ENCODE data around the gene MYO9A.

DNA sequence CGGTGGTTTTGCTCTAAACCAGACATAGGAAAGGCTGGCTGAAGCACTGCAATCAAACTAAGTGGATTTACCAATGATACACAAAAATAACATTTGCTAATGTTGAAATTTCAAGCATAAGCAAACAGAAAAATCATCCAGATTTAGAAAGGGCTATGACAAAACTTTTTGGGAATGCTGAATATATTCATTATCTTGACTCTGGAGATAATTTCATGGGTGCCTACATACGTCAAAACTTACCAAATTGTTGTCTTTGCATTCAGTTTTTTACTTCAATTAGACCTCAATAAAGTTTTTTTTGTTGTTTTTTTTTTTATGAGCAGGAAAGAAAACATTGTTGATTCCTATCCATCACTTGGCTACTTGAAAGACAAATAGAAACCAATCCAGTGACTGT, 166.8 kb downstream of the MYO9A start:
- TF ChIP-seq POLR2A (IDR thresholded peaks at IDR 0.05; ENCODE audit: extremely low read depth, insufficient read length) (no peak), MYC (IDR thresholded peaks at IDR 0.05; ENCODE audit: low read depth, low read length) (no peak)
- TF ChIP-seq, protein P1, sequence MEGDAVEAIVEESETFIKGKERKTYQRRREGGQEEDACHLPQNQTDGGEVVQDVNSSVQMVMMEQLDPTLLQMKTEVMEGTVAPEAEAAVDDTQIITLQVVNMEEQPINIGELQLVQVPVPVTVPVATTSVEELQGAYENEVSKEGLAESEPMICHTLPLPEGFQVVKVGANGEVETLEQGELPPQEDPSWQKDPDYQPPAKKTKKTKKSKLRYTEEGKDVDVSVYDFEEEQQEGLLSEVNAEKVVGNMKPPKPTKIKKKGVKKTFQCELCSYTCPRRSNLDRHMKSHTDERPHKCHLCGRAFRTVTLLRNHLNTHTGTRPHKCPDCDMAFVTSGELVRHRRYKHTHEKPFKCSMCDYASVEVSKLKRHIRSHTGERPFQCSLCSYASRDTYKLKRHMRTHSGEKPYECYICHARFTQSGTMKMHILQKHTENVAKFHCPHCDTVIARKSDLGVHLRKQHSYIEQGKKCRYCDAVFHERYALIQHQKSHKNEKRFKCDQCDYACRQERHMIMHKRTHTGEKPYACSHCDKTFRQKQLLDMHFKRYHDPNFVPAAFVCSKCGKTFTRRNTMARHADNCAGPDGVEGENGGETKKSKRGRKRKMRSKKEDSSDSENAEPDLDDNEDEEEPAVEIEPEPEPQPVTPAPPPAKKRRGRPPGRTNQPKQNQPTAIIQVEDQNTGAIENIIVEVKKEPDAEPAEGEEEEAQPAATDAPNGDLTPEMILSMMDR (IDR thresholded peaks at IDR 0.05; ENCODE audit: low read depth, low read length): no peak
